Chondrocyte (in vitro differentiated cells): ENCODE data around the gene SANBR. TPM values are rescaled to one million over a fixed set of nuclear protein-coding genes. Genes with fewer than 3 reads are reported as not detected.

Experiments
- DNase-seq: peaks from one replicate; pipeline ENCODE4 v3.0.0; 2021; ENCODE audit warnings: mixed read lengths, low spot score
- H3K27ac Mint-ChIP-seq: one replicate; pipeline ENCODE4 v1.8.0; 2021; ENCODE audit warnings: mild to moderate bottlenecking, moderate library complexity, mixed read lengths; ENCODE audit not compliant: unreplicated experiment
- H3K27me3 Mint-ChIP-seq: 2 replicates; pipeline ENCODE4 v1.8.0; 2021; ENCODE audit warnings: low read depth, mixed read lengths
- H3K36me3 Mint-ChIP-seq: 2 replicates; pipeline ENCODE4 v1.8.0; 2021; ENCODE audit warnings: low read depth, mixed read lengths
- H3K4me1 Mint-ChIP-seq: 2 replicates; pipeline ENCODE4 v1.8.0; 2021; ENCODE audit warnings: low read depth, mild to moderate bottlenecking, mixed read lengths
- H3K4me3 Mint-ChIP-seq: one replicate; pipeline ENCODE4 v1.8.0; 2021; ENCODE audit warnings: mild to moderate bottlenecking, moderate library complexity, mixed read lengths; ENCODE audit not compliant: unreplicated experiment
- H3K9me3 Mint-ChIP-seq: 2 replicates; pipeline ENCODE4 v1.8.0; 2021; ENCODE audit warnings: low read depth, mixed read lengths
- CTCF ChIP-seq: fragments of 200-600 bp; sonication (generic); IDR thresholded peaks from 2 replicates; pipeline ENCODE4 v1.5.0; 2021; ENCODE audit warnings: antibody characterized with exemption, mild to moderate bottlenecking, moderate library complexity
- total RNA-seq: library from RNA; stranded (reverse); gene quantifications from 3 replicates; pipeline ENCODE4 v1.2.1, GENCODE V29; 2021

Gene SANBR
- total RNA-seq, 1 donor from 2014 or later: 12.1 TPM

- peak within 1 kb of the TSS; percentile 99 for H3K4me3 Mint-ChIP-seq
- H3K36me3 Mint-ChIP-seq: peaks cover 10% of the 10 kb centered on the region
- no peaks in the 10 kb centered on the region for H3K27me3 Mint-ChIP-seq
- DNase-seq: no peak
- peak; percentile 3 for TF ChIP-seq CTCF
- peaks cover 37% of the 10 kb centered on the region for H3K4me1 Mint-ChIP-seq
- peak within 1 kb of the TSS; percentile 99 for H3K27ac Mint-ChIP-seq
- peaks cover 8% of the 10 kb centered on the region for H3K9me3 Mint-ChIP-seq
Observed at GRCh38 chr2:61017556-61018317, 47.9 kb upstream of the SANBR start, which contains the start of the genes PEX13 and PUS10. Gene PEX13 (plus strand): TSS chr2:61017720. CDS start chr2:61017760, 40 bp downstream. Gene PUS10 (minus strand): TSS chr2:61018255. CDS start chr2:61011890, 6,365 bp downstream.

GRCh38 chr2:61018318-61018755, 47.3 kb upstream of the SANBR start:
- no peaks in the 10 kb centered on the region for H3K27me3 Mint-ChIP-seq
- peak overlapping the region; percentile 99 for H3K4me3 Mint-ChIP-seq
- TF ChIP-seq CTCF: no peak
- peak overlapping the region; percentile 99 for H3K27ac Mint-ChIP-seq
- DNase-seq: no peak
- peaks cover 12% of the 10 kb centered on the region for H3K36me3 Mint-ChIP-seq
- H3K9me3 Mint-ChIP-seq: peaks cover 8% of the 10 kb centered on the region
- peaks cover 31% of the 10 kb centered on the region for H3K4me1 Mint-ChIP-seq

GRCh38 chr2:61018798-61019197, 46.9 kb upstream of the SANBR start:
- Mint-ChIP-seq H3K27me3 (no peaks in the 10 kb centered on the region), H3K9me3 (peaks cover 8% of the 10 kb centered on the region), H3K36me3 (peaks cover 12% of the 10 kb centered on the region), H3K4me1 (peaks cover 30% of the 10 kb centered on the region), H3K27ac (peak overlapping the region; percentile 99), H3K4me3 (peak overlapping the region; percentile 99)
- TF ChIP-seq CTCF: no peak
- DNase-seq: no peak

- no peak for TF ChIP-seq CTCF
- no peak for DNase-seq
- no peaks in the 10 kb centered on the region for H3K27me3 Mint-ChIP-seq
- peaks cover 24% of the 10 kb centered on the region for H3K4me1 Mint-ChIP-seq
- H3K36me3 Mint-ChIP-seq: peaks cover 14% of the 10 kb centered on the region
- H3K27ac Mint-ChIP-seq: no peak overlapping the region
- H3K4me3 Mint-ChIP-seq: no peak overlapping the region
- H3K9me3 Mint-ChIP-seq: peaks cover 8% of the 10 kb centered on the region
Observed at GRCh38 chr2:61021228-61021660, 44.4 kb upstream of the SANBR start.

DNA sequence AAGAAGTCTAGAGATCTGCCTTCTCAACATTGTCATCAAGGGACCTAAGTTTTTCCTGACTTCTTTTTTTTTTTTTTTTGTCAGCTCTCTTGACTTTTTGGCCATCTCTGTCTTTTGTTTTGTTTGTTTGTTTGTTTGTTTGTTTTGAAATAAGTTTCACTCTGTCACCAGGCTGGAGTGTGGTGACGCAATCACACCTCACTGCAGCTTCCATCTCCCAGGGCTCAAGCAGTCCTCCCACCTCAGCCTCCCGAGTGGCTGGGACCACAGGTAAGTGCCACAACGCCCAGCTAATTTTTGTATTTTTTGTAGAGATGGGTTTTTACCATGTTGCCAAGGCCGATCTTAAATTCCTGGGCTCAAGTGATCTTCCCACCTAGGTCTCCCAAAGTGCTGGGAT, 42.0 kb upstream of the SANBR start:
- peaks cover 15% of the 10 kb centered on the region for H3K36me3 Mint-ChIP-seq
- no peak for TF ChIP-seq CTCF
- H3K4me1 Mint-ChIP-seq: peaks cover 14% of the 10 kb centered on the region
- H3K4me3 Mint-ChIP-seq: no peak overlapping the region
- H3K27ac Mint-ChIP-seq: no peak overlapping the region
- DNase-seq: no peak
- peaks cover 8% of the 10 kb centered on the region for H3K9me3 Mint-ChIP-seq
- no peaks in the 10 kb centered on the region for H3K27me3 Mint-ChIP-seq
